HT1080 (cell line): ENCODE results near the gene GTF2A2. TPM values are rescaled to one million over a fixed set of nuclear protein-coding genes. Genes with fewer than 3 reads are reported as not detected.
"Not testable (repeated sequence)": the region's sequence is repeated elsewhere in the genome, so short reads cannot be mapped to it uniquely, and the experiment has no call there.

Experiments used
- DNase-seq: peaks from one replicate; pipeline ENCODE4 v3.0.0-alpha.2; 2015; ENCODE audit warnings: low read depth
- total RNA-seq: library from RNA; depleted of rRNA; stranded (reverse); fragments of >200 nt; shearing (Covaris generic); gene quantifications from 2 replicates; pipeline ENCODE4 v1.2.3, GENCODE V29; 2014

Gene GTF2A2
- total RNA-seq, 1 experiment from 2014 or later: 126 TPM

GRCh38 chr15:59674361-59674877 is 17.1 kb upstream of the GTF2A2 start:
- DNase-seq: no peak

DNA sequence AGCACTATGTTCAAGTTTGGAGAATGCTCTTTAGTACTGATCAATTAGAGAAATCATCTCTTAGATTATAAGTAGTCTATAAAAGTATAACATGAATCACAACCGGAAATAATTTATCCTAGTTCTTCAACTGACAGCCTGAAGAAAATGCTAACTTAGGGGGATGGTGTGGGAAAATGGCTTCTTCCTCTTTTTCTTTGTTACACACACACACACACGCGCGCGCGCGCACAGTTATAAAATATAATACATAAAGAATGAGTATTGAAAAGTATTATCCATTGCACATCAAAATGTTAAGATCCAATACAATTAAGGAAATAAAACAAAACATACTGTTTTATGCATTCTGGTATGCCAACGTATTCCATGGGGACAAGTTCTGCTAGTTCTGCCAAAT is 11.2 kb upstream of the GTF2A2 start:
- no peak for DNase-seq

GRCh38 chr15:59662260-59662659 is 4.9 kb upstream of the GTF2A2 start:
- no peak for DNase-seq

DNA sequence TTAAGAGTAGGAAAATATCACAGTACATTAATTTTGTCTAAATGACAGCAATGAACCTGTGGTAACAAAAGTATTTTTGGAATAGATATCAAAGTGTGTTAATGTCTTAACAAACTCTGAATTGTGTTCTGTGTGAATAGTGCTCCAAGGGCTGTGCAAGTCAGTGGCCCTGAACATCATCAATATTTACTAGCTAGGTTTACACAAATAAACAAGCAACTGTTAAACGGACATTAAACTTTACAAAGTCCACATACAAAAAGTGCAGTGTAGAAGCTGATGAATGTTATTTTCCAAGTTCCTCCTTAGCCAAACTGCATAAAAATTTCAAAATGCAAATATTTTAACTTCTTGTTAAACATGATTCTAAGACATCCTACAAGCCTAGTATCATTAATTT is 2.1 kb upstream of the GTF2A2 start:
- no peak for DNase-seq

- no peak for DNase-seq
Observed at GRCh38 chr15:59657635-59658125, 365 bp upstream of the GTF2A2 start.

GRCh38 chr15:59654046-59654445 is 3.3 kb downstream of the GTF2A2 start:
- DNase-seq: no peak

GRCh38 chr15:59649603-59650002 is 7.7 kb downstream of the GTF2A2 start:
- no peak for DNase-seq

DNA sequence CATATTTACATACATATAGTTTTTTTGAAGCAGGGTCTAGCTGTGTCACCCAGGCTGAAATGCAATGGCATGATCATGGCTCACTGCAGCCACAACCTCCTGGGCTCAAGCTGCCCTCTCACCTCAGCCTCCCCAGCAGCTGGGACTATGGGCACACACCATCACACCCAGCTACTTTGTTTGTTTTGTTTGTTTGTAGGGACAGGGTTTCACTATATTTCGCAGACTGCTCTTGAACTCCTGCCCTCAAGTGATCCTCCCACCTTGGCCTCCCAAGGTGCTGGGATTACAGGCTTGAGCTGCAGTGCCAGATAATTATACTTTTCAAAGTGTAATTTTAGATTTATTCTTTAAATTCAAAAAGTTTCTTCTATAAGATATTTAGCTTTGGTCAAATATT is 10.2 kb downstream of the GTF2A2 start:
- DNase-seq: no peak

DNA sequence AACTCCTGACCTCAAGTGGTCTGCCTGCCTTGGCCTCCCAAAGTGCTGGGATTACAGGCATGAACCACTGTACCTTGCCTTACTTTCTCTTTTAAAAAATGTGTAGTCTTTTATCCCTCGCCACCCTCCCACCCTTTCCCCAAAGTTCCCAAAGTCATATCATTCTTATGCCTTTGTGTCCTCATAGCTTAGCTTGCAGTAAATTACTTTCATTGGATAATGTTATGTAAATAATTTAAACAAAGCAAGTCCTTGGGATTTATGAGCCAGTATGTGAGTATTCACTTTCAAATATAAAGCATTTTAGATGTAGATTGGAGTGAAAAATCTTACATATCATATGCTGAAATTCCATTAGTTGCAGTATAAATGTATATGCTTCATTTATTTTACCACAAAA is 11.0 kb downstream of the GTF2A2 start:
- no peak for DNase-seq

GRCh38 chr15:59645812-59646211 is 11.5 kb downstream of the GTF2A2 start:
- DNase-seq: not testable (repeated sequence)

DNA sequence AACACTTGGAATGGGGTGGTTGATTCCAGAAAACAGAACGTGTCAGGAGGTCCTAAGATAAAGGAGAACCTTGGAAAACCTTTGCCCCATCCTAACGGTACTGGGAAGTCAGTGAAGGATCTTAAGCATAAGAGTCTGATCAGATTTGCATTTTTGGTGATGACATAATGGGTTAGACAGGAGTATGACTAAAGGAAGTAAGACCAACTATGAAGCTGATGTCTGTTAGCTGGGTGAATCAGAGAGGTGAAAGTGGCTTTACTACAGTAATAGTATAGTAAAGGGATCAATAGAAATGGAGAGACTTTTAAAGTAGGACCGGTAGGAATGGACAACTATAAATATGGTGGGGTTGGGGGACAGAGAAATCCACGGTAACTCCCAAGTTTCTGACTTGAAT is 12.6 kb downstream of the GTF2A2 start:
- DNase-seq: no peak

- DNase-seq: no peak
Observed at GRCh38 chr15:59642351-59642750, 15.0 kb downstream of the GTF2A2 start.

DNA sequence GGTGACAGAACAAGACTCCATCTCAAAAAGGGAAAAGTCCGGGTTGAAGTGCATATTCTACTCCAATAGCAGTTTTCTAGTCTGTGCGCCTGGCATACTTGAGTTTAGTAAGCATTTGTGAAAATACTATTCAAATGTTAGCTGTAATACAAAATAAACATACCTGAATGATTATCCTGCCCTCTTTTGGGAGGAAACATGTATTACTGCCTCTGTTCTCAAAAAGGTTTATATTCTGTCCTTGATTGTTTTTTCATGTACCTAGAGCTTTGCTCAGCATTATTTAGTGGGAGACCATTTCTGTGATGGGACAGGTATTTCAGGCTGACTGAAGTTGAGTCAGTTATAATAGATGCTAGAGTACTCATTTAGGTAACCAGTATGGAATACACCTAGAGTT is 19.8 kb downstream of the GTF2A2 start:
- DNase-seq: not testable (repeated sequence)

DNA sequence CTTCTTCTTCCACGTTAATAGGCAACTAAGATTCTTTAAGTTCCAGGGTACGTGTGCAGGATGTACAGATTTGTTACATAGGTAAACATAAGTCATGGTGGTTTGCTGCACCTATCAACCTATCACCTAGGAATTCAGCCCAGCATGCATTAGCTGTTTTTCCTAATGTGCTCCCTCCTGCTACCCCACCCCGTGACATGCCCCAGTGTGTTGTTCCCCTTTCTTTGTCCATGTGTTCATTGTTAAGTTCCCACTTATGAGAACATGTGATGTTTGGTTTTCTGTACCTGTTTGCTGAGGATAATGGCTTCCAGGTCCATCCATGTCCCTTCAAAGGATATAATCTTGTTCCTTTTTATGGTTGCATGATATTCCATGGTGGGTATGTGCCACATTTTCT is 21.1 kb downstream of the GTF2A2 start:
- no peak for DNase-seq

- peak; percentile 21 for DNase-seq
Observed at GRCh38 chr15:59632714-59633113, 24.6 kb downstream of the GTF2A2 start.

- peak; percentile 75 for DNase-seq
Observed at GRCh38 chr15:59622289-59622688, 35.0 kb downstream of the GTF2A2 start.

- DNase-seq: no peak
Observed at GRCh38 chr15:59618406-59618805, 38.9 kb downstream of the GTF2A2 start.

- no peak for DNase-seq
Observed at GRCh38 chr15:59616379-59616778, 40.9 kb downstream of the GTF2A2 start.

DNA sequence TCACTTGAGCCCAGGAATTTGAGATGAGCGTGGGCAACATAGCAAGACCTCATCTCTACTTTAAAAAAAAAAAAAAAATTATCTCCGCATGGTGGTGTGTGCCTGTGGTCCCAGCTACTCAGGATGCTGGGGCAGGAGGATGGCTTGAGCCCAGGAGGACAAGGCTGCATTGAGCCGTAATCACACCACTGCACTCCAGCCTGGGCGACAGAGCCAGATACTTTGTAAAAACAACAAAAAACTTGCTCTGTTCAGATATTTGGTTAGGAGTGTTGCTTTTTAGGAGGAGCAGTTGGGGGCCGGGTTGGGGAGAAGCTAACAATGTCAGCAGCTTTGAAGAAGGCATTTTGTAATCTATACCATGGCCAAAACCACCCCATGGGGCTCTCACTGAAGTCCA is 41.7 kb downstream of the GTF2A2 start:
- DNase-seq: no peak

DNA sequence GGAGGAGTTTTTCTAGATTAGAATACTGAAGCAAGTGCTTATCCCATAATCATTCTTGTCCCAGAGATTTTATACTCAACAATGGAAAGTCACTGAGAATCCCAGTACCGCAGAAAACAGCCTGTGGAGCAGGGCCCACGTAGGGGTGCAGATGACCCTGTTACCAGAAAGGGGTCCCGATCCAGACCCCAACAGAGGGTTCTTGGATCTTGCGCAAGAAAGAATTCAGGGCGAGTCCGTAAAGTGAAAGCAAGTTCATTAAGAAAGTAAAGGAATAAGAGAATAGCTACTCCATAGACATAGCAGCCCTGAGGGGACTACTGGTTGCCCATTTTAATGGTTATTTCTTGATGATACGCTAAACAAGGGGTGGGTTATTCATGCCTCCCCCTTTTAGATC is 43.2 kb downstream of the GTF2A2 start:
- no peak for DNase-seq

- peak; percentile 62 for DNase-seq
Observed at GRCh38 chr15:59611276-59612260, 45.7 kb downstream of the GTF2A2 start, which contains the start of gene GCNT3. Gene GCNT3, plus strand, starts transcription at chr15:59611783. Its CDS starts 6,456 bp downstream, at chr15:59618239.
